DMS 273 (cell line): ENCODE results near the gene GGA2.

Experiments
- DNase-seq: peaks from one replicate; lab custom pipeline; 2025; ENCODE audit not compliant: unreplicated experiment; lab: John Stamatoyannopoulos, UW

Gene GGA2

GRCh38 chr16:23423496-23424049 lies 86.7 kb downstream of the GGA2 start:
- DNase-seq: peak; percentile 48

- no peak for DNase-seq
Observed at GRCh38 chr16:23420011-23420410, 90.3 kb downstream of the GGA2 start.

- DNase-seq: no peak
Observed at GRCh38 chr16:23416816-23417215, 93.5 kb downstream of the GGA2 start.

GRCh38 chr16:23414731-23415130 lies 95.6 kb downstream of the GGA2 start:
- DNase-seq: no peak
